A549 (cell line): ENCODE results near the gene CDC37L1. TPM values are rescaled to one million over a fixed set of nuclear protein-coding genes. Genes with fewer than 3 reads are reported as not detected.

Experiments used
- ATAC-seq, 2 experiments: fragments of 200-7000 bp in 1 of 2; fragments of >200 bp in 1 of 2; cut with Nextera tagmentation in 1 of 2; cut with Tn5 transposase in 1 of 2; 3 replicates each; pipeline versions ENCODE4 v1.8.0 to v1.9.1; 2018 to 2020; ENCODE audit warnings: mild to moderate bottlenecking in 1 of 2, moderate library complexity in 1 of 2
- CTCF ChIA-PET: fragments of 300-600 bp; sonication (Branson Sonifier 250); formaldehyde crosslinking; extraction: SDS; loops from one replicate; lab custom pipeline; 2021; ENCODE audit warnings: antibody characterized with exemption, inconsistent platforms; lab: Yijun Ruan, JAX
- POLR2A ChIA-PET: fragments of 350-600 bp; formaldehyde crosslinking; extraction: SDS; loops from one replicate; lab custom pipeline; 2021; ENCODE audit warnings: antibody characterized with exemption, inconsistent platforms; lab: Yijun Ruan, JAX
- DNase-seq, 2 experiments: peaks; one replicate each; pipeline versions ENCODE4 v3.0.0 to v3.0.0-alpha.2; 2011 to 2016; ENCODE audit warnings: low read depth in 1 of 2, low spot score in 1 of 2
- FAIRE-seq: peaks from 2 replicates; lab custom pipeline; 2011; peaks lifted over from hg19 to GRCh38; lab: Jason Lieb, UNC
- H3K27ac ChIP-seq, 2 experiments: fragments of >200 bp; sonication (Bioruptor Twin); formaldehyde crosslinking; 3 replicates each; pipeline ENCODE4 v1.5.1; 2016 to 2017
- H3K4me1 ChIP-seq: fragments of >200 bp; sonication (Bioruptor Twin); formaldehyde crosslinking; 3 replicates; pipeline ENCODE4 v1.6.1; 2016
- H3K4me2 ChIP-seq: fragments of >200 bp; sonication (Bioruptor Twin); formaldehyde crosslinking; 3 replicates; pipeline ENCODE4 v1.6.1; 2016
- H3K4me3 ChIP-seq: fragments of >200 bp; sonication (Bioruptor Twin); formaldehyde crosslinking; 3 replicates; pipeline ENCODE4 v1.5.1; 2016
- H3K9me3 ChIP-seq: fragments of >200 bp; sonication (Bioruptor Twin); formaldehyde crosslinking; 3 replicates; pipeline ENCODE4 v1.6.1; 2016
- CBX2 ChIP-seq: fragments of 200-600 bp; sonication (generic); IDR thresholded peaks from 2 replicates; pipeline ENCODE4 v1.6.1; 2016; ENCODE audit warnings: low read depth, mild to moderate bottlenecking, borderline replicate concordance
- CBX8 ChIP-seq: fragments of 200-600 bp; sonication (generic); IDR thresholded peaks from 2 replicates; pipeline ENCODE4 v1.6.1; 2016
- CEBPB ChIP-seq, 2 experiments: fragments of >200 bp in 1 of 2; sonication (Bioruptor Twin) in 1 of 2; formaldehyde crosslinking in 1 of 2; IDR thresholded peaks; 2 replicates each; pipeline ENCODE4 v1.6.1; 2012 to 2016
- CHD2 ChIP-seq: fragments of 150-350 bp; IDR thresholded peaks from 2 replicates; pipeline ENCODE4 v1.6.1; 2014; ENCODE audit warnings: low read length; ENCODE audit not compliant: partially characterized antibody
- EHF ChIP-seq: fragments of 250-450 bp; sonication (Bioruptor Pico); IDR thresholded peaks from 2 replicates; pipeline ENCODE4 v1.5.0; 2020; ENCODE audit warnings: mild to moderate bottlenecking
- EHMT2 ChIP-seq: fragments of 200-600 bp; sonication (generic); IDR thresholded peaks from 2 replicates; pipeline ENCODE4 v1.6.1; 2016; ENCODE audit warnings: antibody characterized with exemption, low read depth, mild to moderate bottlenecking, moderate library complexity
- EP300 ChIP-seq, 2 experiments: fragments of >200 bp; sonication (Bioruptor Twin); formaldehyde crosslinking; IDR thresholded peaks; 2 replicates in 1 of 2; 3 replicates in 1 of 2; pipeline ENCODE4 v1.6.1; 2016 to 2017
- ESRRA ChIP-seq: fragments of 150-350 bp; IDR thresholded peaks from 2 replicates; pipeline ENCODE4 v1.6.1; 2014; ENCODE audit warnings: mild to moderate bottlenecking, low read length, borderline replicate concordance
- FOSL2 ChIP-seq, 2 experiments: fragments of 450-650 bp in 1 of 2; fragments of >200 bp in 1 of 2; sonication (Bioruptor Twin) in 1 of 2; formaldehyde crosslinking; IDR thresholded peaks; 2 replicates each; pipeline versions ENCODE4 v1.5.0 to v1.6.1; 2016 to 2020; ENCODE audit warnings: mild to moderate bottlenecking in 1 of 2, moderate library complexity in 1 of 2
- FOXS1 ChIP-seq: fragments of 250-450 bp; sonication (Bioruptor Pico); IDR thresholded peaks from 2 replicates; pipeline ENCODE4 v1.5.0; 2020; ENCODE audit warnings: mild to moderate bottlenecking, moderate library complexity
- HDAC2 ChIP-seq: fragments of 200-600 bp; sonication (generic); IDR thresholded peaks from 2 replicates; pipeline ENCODE4 v1.6.1; 2016
- HOXA7 ChIP-seq: fragments of 250-450 bp; sonication (Bioruptor Pico); IDR thresholded peaks from 2 replicates; pipeline ENCODE4 v1.5.0; 2020; ENCODE audit warnings: mild to moderate bottlenecking, moderate library complexity
- HOXB13 ChIP-seq: fragments of 250-450 bp; sonication (Bioruptor Pico); IDR thresholded peaks from 2 replicates; pipeline ENCODE4 v1.5.0; 2020; ENCODE audit warnings: low read depth, mild to moderate bottlenecking, moderate library complexity
- JUN ChIP-seq, 2 experiments: fragments of >200 bp; sonication (Bioruptor Twin); formaldehyde crosslinking; IDR thresholded peaks; 2 replicates in 1 of 2; 3 replicates in 1 of 2; pipeline ENCODE4 v1.6.1; 2016 to 2017
- JUNB ChIP-seq: fragments of >200 bp; sonication (Bioruptor Twin); formaldehyde crosslinking; IDR thresholded peaks from 2 replicates; pipeline ENCODE4 v1.6.1; 2016
- NPAS2 ChIP-seq: fragments of 250-450 bp; sonication (Bioruptor Pico); IDR thresholded peaks from 2 replicates; pipeline ENCODE4 v1.8.0; 2022; ENCODE audit warnings: mild to moderate bottlenecking, moderate library complexity, borderline replicate concordance
- NR3C1 ChIP-seq: fragments of >200 bp; sonication (Bioruptor Twin); formaldehyde crosslinking; IDR thresholded peaks from 3 replicates; pipeline ENCODE4 v1.6.1; 2017
- PHF8 ChIP-seq: fragments of 200-600 bp; sonication (generic); IDR thresholded peaks from 2 replicates; pipeline ENCODE4 v1.6.1; 2016; ENCODE audit warnings: low read depth, mild to moderate bottlenecking, antibody characterized with exemption, moderate library complexity, borderline replicate concordance
- POLR2A ChIP-seq: IDR thresholded peaks from 2 replicates; pipeline ENCODE4 v1.6.1; 2012; ENCODE audit warnings: mild to moderate bottlenecking, low read length
- RCOR1 ChIP-seq: fragments of 150-350 bp; IDR thresholded peaks from 2 replicates; pipeline ENCODE4 v1.6.1; 2014; ENCODE audit warnings: antibody characterized with exemption, low read length, low read depth
- RNF2 ChIP-seq: fragments of 200-600 bp; sonication (generic); IDR thresholded peaks from 2 replicates; pipeline ENCODE4 v1.6.1; 2016; ENCODE audit warnings: low read depth, mild to moderate bottlenecking, antibody characterized with exemption, moderate library complexity, borderline replicate concordance
- SMC3 ChIP-seq: fragments of >200 bp; sonication (Bioruptor Twin); formaldehyde crosslinking; IDR thresholded peaks from 3 replicates; pipeline ENCODE4 v1.6.1; 2018; ENCODE audit warnings: inconsistent platforms
- SREBF2 ChIP-seq: fragments of 450-650 bp; IDR thresholded peaks from 2 replicates; pipeline ENCODE4 v1.6.1; 2014; ENCODE audit warnings: mild to moderate bottlenecking, moderate library complexity
- ZC3H11A ChIP-seq: fragments of 450-650 bp; IDR thresholded peaks from 2 replicates; pipeline ENCODE4 v1.6.1; 2014; ENCODE audit warnings: antibody characterized with exemption, mild to moderate bottlenecking
- ZSCAN20 ChIP-seq: fragments of 250-450 bp; sonication (Bioruptor Pico); IDR thresholded peaks from 2 replicates; pipeline ENCODE4 v1.8.0; 2022; ENCODE audit warnings: mild to moderate bottlenecking, moderate library complexity
- WGBS: methylation state at CpG from one replicate; pipeline ENCODE4 v1.1.6; 2017; ENCODE audit errors: missing lambda C conversion rate; 5-methylcytosine and 5-hydroxymethylcytosine counted together
- polyA plus RNA-seq, 4 experiments: library from polyadenylated mRNA; depleted of rRNA in 3 of 4; stranded (reverse); fragments of >200 nt; fragmentation: RNase III in 1 of 4; extraction: RNeasy Plus Mini Kit Qiagen cat#74134 plus additional on column Dnase treatment in 1 of 4; gene quantifications; 2 replicates in 3 of 4; 3 replicates in 1 of 4; pipeline ENCODE4 v1.2.3, GENCODE V29; 2011 to 2017
- TF ChIP-seq, protein P1 (sequence below): fragments of >200 bp; sonication (Bioruptor Twin); formaldehyde crosslinking; IDR thresholded peaks from 3 replicates; pipeline ENCODE4 v1.6.1; 2016
- TF ChIP-seq, protein P2 (sequence below): IDR thresholded peaks from 2 replicates; pipeline ENCODE4 v1.6.1; 2012
- TF ChIP-seq, protein P3 (sequence below): IDR thresholded peaks from 2 replicates; pipeline ENCODE4 v1.6.1; 2012
- TF ChIP-seq, protein P4 (sequence below): fragments of 450-650 bp; IDR thresholded peaks from 2 replicates; pipeline ENCODE4 v1.6.1; 2014; ENCODE audit warnings: antibody characterized with exemption
- TF ChIP-seq, protein P5 (sequence below): fragments of 200-600 bp; sonication (generic); IDR thresholded peaks from 2 replicates; pipeline ENCODE4 v1.6.1; 2016; ENCODE audit warnings: antibody characterized with exemption, mild to moderate bottlenecking, moderate library complexity

CDC37L1 gene
- polyA plus RNA-seq, 2 of the 4 experiments (the other 2 are of a cell fraction) = 9.5 to 16.2 TPM

DNA sequence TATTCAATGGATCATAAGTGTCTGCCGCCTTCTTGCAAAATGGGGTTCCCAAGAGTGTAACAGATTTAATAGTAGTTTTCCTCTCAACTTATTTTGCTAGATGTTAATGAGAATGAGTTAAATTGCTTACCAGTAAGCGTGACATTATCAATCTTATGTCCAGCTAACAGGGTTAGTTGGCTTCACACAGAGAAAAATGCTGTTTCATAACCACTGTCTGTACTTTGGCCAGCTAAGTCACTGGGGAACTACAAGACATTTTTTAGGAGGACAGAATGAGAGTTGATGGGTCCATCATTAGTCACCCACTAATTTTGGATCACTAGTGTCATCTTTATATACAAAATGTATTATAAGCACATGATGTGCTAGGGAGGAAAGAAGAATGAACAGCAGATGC lies 1.4 kb downstream of the CDC37L1 start:
- no peaks in the 10 kb centered on the region for H3K9me3 ChIP-seq
- peak overlapping the region; percentile 85 to 93 for H3K27ac ChIP-seq
- peaks cover 21% of the 10 kb centered on the region for H3K4me1 ChIP-seq
- peak overlapping the region; percentile 98 for H3K4me2 ChIP-seq
- ATAC-seq (no peak), FAIRE-seq (no peak), DNase-seq (no peak)
- POLR2A ChIA-PET = interaction anchor here (1.2 kb wide), 1 partner anchor 15 kb away, joined by 3 read pairs; the partner anchor contains the start of gene SPATA6L
- WGBS = 42% methylated on average over 2 of the region's 2 CpGs
- H3K4me3 ChIP-seq = peak overlapping the region; percentile 59
- TF ChIP-seq CBX8 (no peak), PHF8 (no peak), NR3C1 (no peak), JUNB (no peak), HDAC2 (no peak), HOXB13 (no peak), CBX2 (no peak)
- TF ChIP-seq, protein P1, sequence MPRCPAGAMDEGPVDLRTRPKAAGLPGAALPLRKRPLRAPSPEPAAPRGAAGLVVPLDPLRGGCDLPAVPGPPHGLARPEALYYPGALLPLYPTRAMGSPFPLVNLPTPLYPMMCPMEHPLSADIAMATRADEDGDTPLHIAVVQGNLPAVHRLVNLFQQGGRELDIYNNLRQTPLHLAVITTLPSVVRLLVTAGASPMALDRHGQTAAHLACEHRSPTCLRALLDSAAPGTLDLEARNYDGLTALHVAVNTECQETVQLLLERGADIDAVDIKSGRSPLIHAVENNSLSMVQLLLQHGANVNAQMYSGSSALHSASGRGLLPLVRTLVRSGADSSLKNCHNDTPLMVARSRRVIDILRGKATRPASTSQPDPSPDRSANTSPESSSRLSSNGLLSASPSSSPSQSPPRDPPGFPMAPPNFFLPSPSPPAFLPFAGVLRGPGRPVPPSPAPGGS = no peak
- TF ChIP-seq, protein P2, sequence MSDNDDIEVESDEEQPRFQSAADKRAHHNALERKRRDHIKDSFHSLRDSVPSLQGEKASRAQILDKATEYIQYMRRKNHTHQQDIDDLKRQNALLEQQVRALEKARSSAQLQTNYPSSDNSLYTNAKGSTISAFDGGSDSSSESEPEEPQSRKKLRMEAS = no peak
- TF ChIP-seq, protein P3, sequence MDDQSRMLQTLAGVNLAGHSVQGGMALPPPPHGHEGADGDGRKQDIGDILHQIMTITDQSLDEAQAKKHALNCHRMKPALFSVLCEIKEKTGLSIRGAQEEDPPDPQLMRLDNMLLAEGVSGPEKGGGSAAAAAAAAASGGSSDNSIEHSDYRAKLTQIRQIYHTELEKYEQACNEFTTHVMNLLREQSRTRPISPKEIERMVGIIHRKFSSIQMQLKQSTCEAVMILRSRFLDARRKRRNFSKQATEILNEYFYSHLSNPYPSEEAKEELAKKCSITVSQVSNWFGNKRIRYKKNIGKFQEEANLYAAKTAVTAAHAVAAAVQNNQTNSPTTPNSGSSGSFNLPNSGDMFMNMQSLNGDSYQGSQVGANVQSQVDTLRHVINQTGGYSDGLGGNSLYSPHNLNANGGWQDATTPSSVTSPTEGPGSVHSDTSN = no peak
- TF ChIP-seq, protein P4, sequence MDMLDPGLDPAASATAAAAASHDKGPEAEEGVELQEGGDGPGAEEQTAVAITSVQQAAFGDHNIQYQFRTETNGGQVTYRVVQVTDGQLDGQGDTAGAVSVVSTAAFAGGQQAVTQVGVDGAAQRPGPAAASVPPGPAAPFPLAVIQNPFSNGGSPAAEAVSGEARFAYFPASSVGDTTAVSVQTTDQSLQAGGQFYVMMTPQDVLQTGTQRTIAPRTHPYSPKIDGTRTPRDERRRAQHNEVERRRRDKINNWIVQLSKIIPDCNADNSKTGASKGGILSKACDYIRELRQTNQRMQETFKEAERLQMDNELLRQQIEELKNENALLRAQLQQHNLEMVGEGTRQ = no peak
- CTCF ChIA-PET = interaction anchor here (0.6 to 2.6 kb wide), 6 partner anchors 11 to 116 kb away, joined by 3 to 8 read pairs (median 4); partner anchors contain the start of genes AK3 and SPATA6L

DNA sequence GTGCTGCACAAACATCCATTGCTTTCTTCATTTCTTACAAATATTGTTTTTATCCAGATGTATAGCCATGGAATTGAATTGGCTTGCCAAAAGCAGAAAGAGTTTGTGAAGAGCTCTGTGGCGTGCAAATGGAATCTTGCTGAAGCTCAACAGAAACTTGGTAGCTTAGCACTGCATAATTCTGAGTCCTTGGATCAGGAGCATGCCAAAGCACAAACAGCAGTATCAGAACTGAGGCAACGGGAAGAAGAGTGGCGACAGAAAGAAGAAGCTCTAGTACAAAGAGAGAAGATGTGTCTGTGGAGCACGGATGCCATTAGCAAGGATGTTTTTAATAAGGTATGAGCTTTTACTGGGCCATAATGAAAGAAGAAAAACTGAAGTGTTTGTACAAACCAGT lies 5.5 kb downstream of the CDC37L1 start:
- no peak for DNase-seq
- peaks cover 12% of the 10 kb centered on the region; the same call in 2 of the 3 replicates for H3K4me1 ChIP-seq
- ChIA-PET POLR2A (no interaction called here), CTCF (interaction anchor here (0.9 to 2.1 kb wide), 3 partner anchors 25 to 74 kb away, joined by 3 to 8 read pairs (median 3); partner anchors contain the start of gene AK3)
- H3K27ac ChIP-seq = no peak overlapping the region
- whole genome bisulfite sequencing = 94% methylated on average over 4 of the region's 4 CpGs
- no peak overlapping the region for H3K4me2 ChIP-seq
- no peaks in the 10 kb centered on the region for H3K9me3 ChIP-seq
- no peak for ATAC-seq
- H3K4me3 ChIP-seq = no peak overlapping the region
- FAIRE-seq = no peak
- TF ChIP-seq RCOR1 = no peak
- TF ChIP-seq CEBPB (IDR thresholded peaks at IDR 0.05) = no peak
- no peak for TF ChIP-seq FOXS1
- no peak for TF ChIP-seq FOSL2 (IDR thresholded peaks at IDR 0.05)
- TF ChIP-seq FOSL2 (CRISPR knock-in tag; IDR thresholded peaks at IDR 0.05) = no peak
- no peak for TF ChIP-seq EHF (CRISPR knock-in tag)

DNA sequence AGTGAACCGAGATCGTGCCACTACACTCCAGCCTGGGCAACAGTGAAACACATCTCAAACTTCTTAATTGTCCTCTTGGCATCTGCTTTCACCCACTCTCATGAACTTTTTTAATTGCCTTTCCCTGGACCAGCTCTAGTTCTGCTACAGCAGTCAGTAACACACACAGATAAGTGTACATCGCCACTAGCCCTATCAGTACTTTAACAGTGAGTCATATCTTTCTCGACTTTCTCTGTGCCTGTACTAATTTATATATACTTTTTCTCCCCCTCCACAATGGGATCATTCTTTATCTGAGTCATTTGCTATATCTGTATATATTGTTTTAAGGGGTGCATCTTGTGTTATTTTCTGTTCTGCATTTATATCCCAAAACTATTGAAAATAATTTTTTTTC lies 6.7 kb downstream of the CDC37L1 start:
- FAIRE-seq (no peak), ATAC-seq (no peak), DNase-seq (no peak)
- TF ChIP-seq, protein P5, sequence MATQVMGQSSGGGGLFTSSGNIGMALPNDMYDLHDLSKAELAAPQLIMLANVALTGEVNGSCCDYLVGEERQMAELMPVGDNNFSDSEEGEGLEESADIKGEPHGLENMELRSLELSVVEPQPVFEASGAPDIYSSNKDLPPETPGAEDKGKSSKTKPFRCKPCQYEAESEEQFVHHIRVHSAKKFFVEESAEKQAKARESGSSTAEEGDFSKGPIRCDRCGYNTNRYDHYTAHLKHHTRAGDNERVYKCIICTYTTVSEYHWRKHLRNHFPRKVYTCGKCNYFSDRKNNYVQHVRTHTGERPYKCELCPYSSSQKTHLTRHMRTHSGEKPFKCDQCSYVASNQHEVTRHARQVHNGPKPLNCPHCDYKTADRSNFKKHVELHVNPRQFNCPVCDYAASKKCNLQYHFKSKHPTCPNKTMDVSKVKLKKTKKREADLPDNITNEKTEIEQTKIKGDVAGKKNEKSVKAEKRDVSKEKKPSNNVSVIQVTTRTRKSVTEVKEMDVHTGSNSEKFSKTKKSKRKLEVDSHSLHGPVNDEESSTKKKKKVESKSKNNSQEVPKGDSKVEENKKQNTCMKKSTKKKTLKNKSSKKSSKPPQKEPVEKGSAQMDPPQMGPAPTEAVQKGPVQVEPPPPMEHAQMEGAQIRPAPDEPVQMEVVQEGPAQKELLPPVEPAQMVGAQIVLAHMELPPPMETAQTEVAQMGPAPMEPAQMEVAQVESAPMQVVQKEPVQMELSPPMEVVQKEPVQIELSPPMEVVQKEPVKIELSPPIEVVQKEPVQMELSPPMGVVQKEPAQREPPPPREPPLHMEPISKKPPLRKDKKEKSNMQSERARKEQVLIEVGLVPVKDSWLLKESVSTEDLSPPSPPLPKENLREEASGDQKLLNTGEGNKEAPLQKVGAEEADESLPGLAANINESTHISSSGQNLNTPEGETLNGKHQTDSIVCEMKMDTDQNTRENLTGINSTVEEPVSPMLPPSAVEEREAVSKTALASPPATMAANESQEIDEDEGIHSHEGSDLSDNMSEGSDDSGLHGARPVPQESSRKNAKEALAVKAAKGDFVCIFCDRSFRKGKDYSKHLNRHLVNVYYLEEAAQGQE = no peak
- TF ChIP-seq POLR2A (no peak), RNF2 (no peak), NR3C1 (no peak), SREBF2 (no peak), CHD2 (no peak), SMC3 (no peak), ZSCAN20 (CRISPR knock-in tag) (no peak), CBX2 (no peak), EP300 (IDR thresholded peaks at IDR 0.05) (no peak), HOXA7 (CRISPR knock-in tag) (no peak), CBX8 (no peak), EHMT2 (no peak), ESRRA (no peak), FOSL2 (IDR thresholded peaks at IDR 0.05) (no peak), FOSL2 (CRISPR knock-in tag; IDR thresholded peaks at IDR 0.05) (no peak), JUN (IDR thresholded peaks at IDR 0.05) (no peak), ZC3H11A (no peak), NPAS2 (CRISPR knock-in tag) (no peak)
- POLR2A ChIA-PET = no interaction called here
- Histone ChIP-seq H3K9me3 (no peaks in the 10 kb centered on the region), H3K4me3 (no peak overlapping the region), H3K4me2 (no peak overlapping the region), H3K4me1 (peaks cover 6% of the 10 kb centered on the region; the same call in 2 of the 3 replicates), H3K27ac (no peak overlapping the region)
- WGBS = 75% methylated on average over 4 of the region's 4 CpGs
- CTCF ChIA-PET = no interaction called here
